Mucosa of rectum (tissue), 2 donors: ENCODE data around the gene FLVCR1.
A peak's percentile ranks its signal among the peaks of the same experiment; 100 is the strongest.
"Not testable (repeated sequence)": the region's sequence is repeated elsewhere in the genome, so short reads cannot be mapped to it uniquely, and the experiment has no call there.

ENCODE experiments used
- H3K27ac ChIP-seq, 2 donors: one replicate each; pipeline ENCODE4 v1.7.0; 2013; ENCODE audit warnings: inconsistent platforms in 2 of 2, low read depth in 2 of 2, low read length in 2 of 2
- H3K27me3 ChIP-seq, 2 donors: one replicate each; pipeline ENCODE4 v1.7.0; 2013; ENCODE audit warnings: low read length in 2 of 2; ENCODE audit not compliant: control insufficient read depth in 2 of 2, insufficient read depth in 2 of 2
- H3K36me3 ChIP-seq, 2 donors: one replicate each; pipeline ENCODE4 v1.7.0; 2013; ENCODE audit warnings: low read length in 2 of 2; ENCODE audit not compliant: control insufficient read depth in 2 of 2, insufficient read depth in 2 of 2
- H3K4me1 ChIP-seq, 2 donors: one replicate each; pipeline ENCODE4 v1.7.0; 2013; ENCODE audit warnings: low read length in 2 of 2, mild to moderate bottlenecking in 1 of 2; ENCODE audit not compliant: control insufficient read depth in 2 of 2, insufficient read depth in 2 of 2
- H3K4me3 ChIP-seq, 2 donors: one replicate each; pipeline ENCODE4 v1.7.0; 2013; ENCODE audit warnings: low read length in 2 of 2
- H3K9ac ChIP-seq, 2 donors: one replicate each; pipeline ENCODE4 v1.7.0; 2013; ENCODE audit warnings: low read length in 2 of 2, low read depth in 1 of 2, mild to moderate bottlenecking in 1 of 2
- H3K9me3 ChIP-seq, 2 donors: one replicate each; pipeline ENCODE4 v1.7.0; 2013; ENCODE audit warnings: low read length in 2 of 2; ENCODE audit not compliant: control insufficient read depth in 2 of 2
- donor health status: healthy.
- donor health status: Normal muscosa, but diverticular disease.

Gene FLVCR1

DNA sequence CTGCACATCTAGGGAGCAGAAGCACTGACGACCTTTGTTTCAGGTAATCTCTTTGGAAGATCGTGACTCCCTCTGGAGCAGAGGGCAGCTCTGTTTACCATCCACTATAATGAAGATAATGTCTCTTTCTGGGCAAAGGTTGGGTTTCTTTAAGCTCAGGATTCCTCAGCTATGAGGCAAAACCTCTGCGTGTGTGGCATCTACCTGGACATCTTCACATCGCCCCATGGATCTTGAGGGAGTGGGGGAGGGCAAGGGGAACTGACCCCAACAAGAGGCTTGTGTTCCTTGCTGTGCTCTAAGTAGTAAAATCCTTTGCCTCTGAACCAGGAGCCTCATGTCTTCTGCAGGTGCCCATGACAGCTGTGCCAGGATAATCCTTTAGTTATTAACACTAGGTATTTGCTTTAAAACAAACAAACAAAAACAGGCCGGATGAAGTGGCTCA lies 30.2 kb upstream of the FLVCR1 start:
- no peaks in the 10 kb centered on the region for H3K27me3 ChIP-seq
- peak overlapping the region in 1 of 2 donors; percentile 31 for H3K4me3 ChIP-seq
- peak overlapping the region; percentile 3 to 63 for H3K27ac ChIP-seq
- H3K4me1 ChIP-seq = peaks cover 9 to 14% of the 10 kb centered on the region in 2 donors
- no peak overlapping the region for H3K9ac ChIP-seq
- peaks cover 7 to 10% of the 10 kb centered on the region in 2 donors for H3K9me3 ChIP-seq
- no peaks in the 10 kb centered on the region for H3K36me3 ChIP-seq

- H3K27me3 ChIP-seq = no peaks in the 10 kb centered on the region
- H3K4me3 ChIP-seq = no peak overlapping the region
- peak overlapping the region; percentile 3 to 63 for H3K27ac ChIP-seq
- no peak overlapping the region for H3K9ac ChIP-seq
- H3K4me1 ChIP-seq = peaks cover 10 to 14% of the 10 kb centered on the region in 2 donors
- H3K36me3 ChIP-seq = no peaks in the 10 kb centered on the region
- peaks cover 7 to 10% of the 10 kb centered on the region in 2 donors for H3K9me3 ChIP-seq
Measured at GRCh38 chr1:212828395-212828794, 29.7 kb upstream of the FLVCR1 start.

- H3K9me3 ChIP-seq, H3K4me3 ChIP-seq, H3K36me3 ChIP-seq, H3K4me1 ChIP-seq, H3K27me3 ChIP-seq, H3K9ac ChIP-seq: not testable (repeated sequence)
- peak overlapping the region; percentile 58 to 72 for H3K27ac ChIP-seq
Measured at GRCh38 chr1:212833211-212834207, 24.6 kb upstream of the FLVCR1 start.

DNA sequence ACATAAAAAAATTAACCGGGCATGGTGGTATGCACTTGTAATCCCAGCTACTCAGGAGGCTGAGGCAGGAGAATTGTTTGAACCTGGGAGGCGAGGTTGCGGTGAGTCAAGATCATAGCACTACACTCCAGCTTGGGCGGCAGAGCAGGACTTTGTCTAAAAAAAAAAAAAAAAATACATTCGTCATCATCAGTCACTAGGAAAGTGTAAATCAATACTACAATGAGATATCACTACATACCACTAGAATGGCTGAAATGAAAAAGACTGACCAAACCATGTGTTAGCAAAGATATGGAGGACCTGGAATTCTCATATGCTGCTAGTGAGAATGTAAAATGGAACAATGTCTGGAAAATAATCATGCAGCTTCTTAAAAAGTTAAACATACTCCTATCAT lies 19.9 kb upstream of the FLVCR1 start:
- Histone ChIP-seq H3K4me1 (peaks cover 4 to 9% of the 10 kb centered on the region in 2 donors), H3K9ac (no peak overlapping the region), H3K36me3 (no peaks in the 10 kb centered on the region), H3K27ac (no peak overlapping the region), H3K27me3 (no peaks in the 10 kb centered on the region), H3K9me3 (no peaks in the 10 kb centered on the region), H3K4me3 (no peak overlapping the region)

- not testable (repeated sequence) for H3K9ac ChIP-seq, H3K4me3 ChIP-seq, H3K27ac ChIP-seq, H3K4me1 ChIP-seq, H3K9me3 ChIP-seq, H3K27me3 ChIP-seq, H3K36me3 ChIP-seq
Measured at GRCh38 chr1:212844521-212844920, 13.6 kb upstream of the FLVCR1 start.

- H3K9ac ChIP-seq = no peak within 1 kb of the TSS
- no peak within 1 kb of the TSS for H3K27ac ChIP-seq
- peaks cover 0 to 2% of the 10 kb centered on the region in 2 donors for H3K9me3 ChIP-seq
- no peak within 1 kb of the TSS for H3K4me3 ChIP-seq
- no peaks in the 10 kb centered on the region for H3K4me1 ChIP-seq
- H3K27me3 ChIP-seq = no peaks in the 10 kb centered on the region
- H3K36me3 ChIP-seq = no peaks in the 10 kb centered on the region
Measured at GRCh38 chr1:212847549-212847948, 10.5 kb upstream of the FLVCR1 start, which contains the start of gene SPATA45. Gene SPATA45, minus strand, starts transcription at chr1:212847649. Its CDS starts 11,500 bp downstream, at chr1:212836149.

DNA sequence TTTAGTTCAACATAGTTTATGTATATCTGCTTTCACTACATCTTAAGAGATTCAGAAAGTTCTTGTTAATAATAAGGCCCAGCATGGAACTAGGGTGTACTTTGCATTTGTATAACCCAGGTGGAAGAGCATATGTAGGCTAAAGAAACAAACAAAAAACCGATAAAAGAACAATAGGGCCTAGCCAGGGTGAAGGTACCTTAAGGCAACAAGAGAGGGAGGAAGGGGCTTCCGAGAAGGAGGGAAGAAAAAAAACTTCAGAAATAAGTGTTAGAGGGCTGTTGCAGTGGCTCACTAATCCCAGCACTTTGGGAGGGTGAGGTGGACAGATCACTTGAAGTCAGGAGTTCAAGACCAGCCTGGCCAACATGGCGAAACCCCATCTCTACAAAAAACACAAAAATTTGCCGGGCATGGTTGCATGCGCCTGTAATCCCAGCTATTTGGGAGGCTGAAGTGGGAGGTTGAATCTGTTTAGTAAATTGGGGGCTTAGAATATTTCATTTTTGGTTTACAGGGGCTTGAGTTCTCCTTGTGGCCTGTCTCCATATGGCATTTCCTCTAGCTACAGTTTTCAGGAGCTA lies 5.9 kb upstream of the FLVCR1 start:
- Histone ChIP-seq H3K4me1 (peaks cover 4 to 5% of the 10 kb centered on the region in 2 donors), H3K27ac (no peak overlapping the region), H3K4me3 (no peak overlapping the region), H3K9ac (no peak overlapping the region), H3K9me3 (no peaks in the 10 kb centered on the region), H3K36me3 (no peaks in the 10 kb centered on the region), H3K27me3 (no peaks in the 10 kb centered on the region)

GRCh38 chr1:212853658-212854057 lies 4.4 kb upstream of the FLVCR1 start:
- no peak overlapping the region for H3K9ac ChIP-seq
- no peak overlapping the region for H3K4me3 ChIP-seq
- no peaks in the 10 kb centered on the region for H3K9me3 ChIP-seq
- H3K27me3 ChIP-seq = no peaks in the 10 kb centered on the region
- H3K4me1 ChIP-seq = peaks cover 8 to 13% of the 10 kb centered on the region in 2 donors
- no peaks in the 10 kb centered on the region for H3K36me3 ChIP-seq
- no peak overlapping the region for H3K27ac ChIP-seq

DNA sequence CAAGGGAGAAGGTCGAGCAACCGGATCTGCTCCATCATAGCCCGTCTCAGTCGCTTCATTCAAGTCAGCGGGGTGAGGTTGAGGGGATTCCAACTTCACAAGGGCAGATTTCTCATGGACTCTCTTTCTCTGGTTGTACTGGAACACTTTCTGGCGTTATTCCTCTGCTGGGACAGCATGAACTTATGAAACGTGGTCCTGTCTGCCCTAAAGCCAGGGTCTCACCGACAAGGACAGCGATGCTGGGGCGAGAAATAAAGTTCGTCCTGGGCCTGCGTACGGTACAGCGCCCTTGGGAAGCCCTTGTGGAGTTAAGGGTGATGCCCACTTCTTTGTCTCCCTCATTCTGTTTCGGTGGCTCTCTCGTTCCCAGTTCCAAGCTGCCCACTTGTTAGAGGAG lies 1.3 kb upstream of the FLVCR1 start:
- Histone ChIP-seq H3K4me1 (peaks cover 18 to 25% of the 10 kb centered on the region in 2 donors), H3K36me3 (no peaks in the 10 kb centered on the region), H3K9ac (no peak overlapping the region), H3K27ac (no peak overlapping the region), H3K27me3 (no peaks in the 10 kb centered on the region), H3K9me3 (no peaks in the 10 kb centered on the region), H3K4me3 (peak overlapping the region in 1 of 2 donors; percentile 95)
